H1 (cell line): Measurements from ENCODE around the gene ARR3. TPM values are rescaled to one million over a fixed set of nuclear protein-coding genes. Genes with fewer than 3 reads are reported as not detected.
"Not testable (repeated sequence)": the region's sequence is repeated elsewhere in the genome, so short reads cannot be mapped to it uniquely, and the experiment has no call there.

Source experiments
- CTCF ChIA-PET: fragments of 300-600 bp; sonication (Branson Sonifier 250); formaldehyde crosslinking; loops from one replicate; lab custom pipeline; 2021; ENCODE audit not compliant: partially characterized antibody; lab: Charles Lee
- POLR2A ChIA-PET: fragments of 300-600 bp; sonication (Branson Sonifier 250); formaldehyde crosslinking; loops from one replicate; lab custom pipeline; 2021; ENCODE audit warnings: inconsistent platforms; ENCODE audit not compliant: partially characterized antibody; lab: Charles Lee
- DNase-seq, 2 experiments: peaks; one replicate each; pipeline versions ENCODE4 v3.0.0 to v3.0.0-alpha.2; 2010 to 2022; ENCODE audit warnings: low spot score in 2 of 2, low read depth in 1 of 2, mixed read lengths in 1 of 2
- FAIRE-seq: peaks from 2 replicates; lab custom pipeline; 2011; peaks lifted over from hg19 to GRCh38; lab: Jason Lieb, UNC
- H2AFZ ChIP-seq: 2 replicates; pipeline ENCODE4 v1.8.1; 2012; ENCODE audit warnings: low read length, inconsistent platforms
- H2AK5ac ChIP-seq: 2 replicates; pipeline ENCODE4 v1.6.1; 2013; ENCODE audit warnings: low read depth, low read length
- H2BK120ac ChIP-seq: replicated peaks from 2 replicates; pipeline ENCODE3; 2013; ENCODE audit warnings: low read depth, low read length, inconsistent platforms
- H2BK12ac ChIP-seq: 2 replicates; pipeline ENCODE4 v1.6.1; 2013; ENCODE audit warnings: low read depth, low read length
- H2BK15ac ChIP-seq: 2 replicates; pipeline ENCODE4 v1.6.1; 2013; ENCODE audit warnings: low read length
- H2BK20ac ChIP-seq: 2 replicates; pipeline ENCODE4 v1.6.1; 2013; ENCODE audit warnings: low read length
- H2BK5ac ChIP-seq: 2 replicates; pipeline ENCODE4 v1.6.1; 2013; ENCODE audit warnings: low read depth, low read length
- H3K14ac ChIP-seq: 2 replicates; pipeline ENCODE4 v1.6.1; 2013; ENCODE audit warnings: inconsistent platforms; ENCODE audit not compliant: insufficient read length
- H3K18ac ChIP-seq: 2 replicates; pipeline ENCODE4 v1.6.1; 2013; ENCODE audit warnings: low read length; ENCODE audit errors: extremely low read depth
- H3K23ac ChIP-seq: 2 replicates; pipeline ENCODE4 v1.6.1; 2013; ENCODE audit warnings: inconsistent platforms; ENCODE audit not compliant: insufficient read length
- H3K23me2 ChIP-seq: 2 replicates; pipeline ENCODE4 v1.6.1; 2013; ENCODE audit warnings: low read depth, low read length
- H3K27ac ChIP-seq: 2 replicates; pipeline ENCODE4 v1.6.1; 2011; ENCODE audit warnings: low read depth, low read length, inconsistent platforms
- H3K27me3 ChIP-seq, 4 experiments: replicated peaks in 1 of 4; 1 replicate in 1 of 4; 2 replicates in 3 of 4; pipeline versions ENCODE4 v1.6.1 to v1.8.1; 2011 to 2013; ENCODE audit warnings: low read length in 3 of 4, mild to moderate bottlenecking in 3 of 4, inconsistent platforms in 2 of 4, mixed read lengths in 2 of 4, moderate library complexity in 1 of 4; ENCODE audit not compliant: control insufficient read depth in 3 of 4, insufficient read depth in 3 of 4; ENCODE audit errors: extremely low read depth in 1 of 4
- H3K36me3 ChIP-seq, 4 experiments: 2 replicates each; pipeline versions ENCODE4 v1.6.1 to v1.8.1; 2011 to 2013; ENCODE audit warnings: mild to moderate bottlenecking in 4 of 4, low read length in 3 of 4, moderate library complexity in 2 of 4, control low read depth in 1 of 4, inconsistent platforms in 1 of 4; ENCODE audit not compliant: insufficient read depth in 4 of 4, control insufficient read depth in 2 of 4
- H3K4ac ChIP-seq: replicated peaks from 2 replicates; pipeline ENCODE3; 2013; ENCODE audit warnings: low read length, low read depth, mixed read lengths, inconsistent platforms; ENCODE audit not compliant: insufficient read length
- H3K4me1 ChIP-seq, 4 experiments: replicated peaks in 1 of 4; 1 replicate in 1 of 4; 2 replicates in 3 of 4; pipeline versions ENCODE4 v1.6.1 to v1.8.1; 2011 to 2013; ENCODE audit warnings: low read length in 3 of 4, inconsistent platforms in 2 of 4, mixed read lengths in 1 of 4; ENCODE audit not compliant: insufficient read depth in 4 of 4, control insufficient read depth in 3 of 4
- H3K4me2 ChIP-seq, 2 experiments: 2 replicates each; pipeline versions ENCODE4 v1.6.1 to v1.8.1; 2011 to 2013; ENCODE audit warnings: low read depth in 2 of 2, low read length in 2 of 2, control low read depth in 1 of 2, inconsistent platforms in 1 of 2, mild to moderate bottlenecking in 1 of 2; ENCODE audit not compliant: insufficient read depth in 1 of 2
- H3K4me3 ChIP-seq, 4 experiments: fragments of 200-600, 300-600 bp in 1 of 4; sonication (generic), shearing (Covaris generic), sonication (Bioruptor Twin) in 1 of 4; 2 replicates each; pipeline versions ENCODE4 v1.5.1 to v1.8.1; 2011 to 2016; ENCODE audit warnings: low read length in 4 of 4, low read depth in 3 of 4, control low read depth in 2 of 4, inconsistent platforms in 2 of 4, mild to moderate bottlenecking in 2 of 4, mixed read lengths in 1 of 4, moderate library complexity in 1 of 4; ENCODE audit not compliant: insufficient read depth in 2 of 4; ENCODE audit errors: extremely low read depth in 1 of 4
- H3K56ac ChIP-seq: replicated peaks from 2 replicates; pipeline ENCODE3; 2013; ENCODE audit warnings: low read depth, mild to moderate bottlenecking, mixed read lengths, low read length, inconsistent platforms; ENCODE audit not compliant: insufficient read length
- H3K79me1 ChIP-seq: 2 replicates; pipeline ENCODE4 v1.6.1; 2013; ENCODE audit warnings: low read depth, low read length, control low read depth
- H3K79me2 ChIP-seq, 2 experiments: 2 replicates each; pipeline versions ENCODE4 v1.6.1 to v1.8.1; 2012 to 2013; ENCODE audit warnings: low read length in 2 of 2, mild to moderate bottlenecking in 2 of 2, inconsistent platforms in 1 of 2; ENCODE audit not compliant: insufficient read depth in 2 of 2, control insufficient read depth in 1 of 2
- H3K9ac ChIP-seq, 4 experiments: replicated peaks in 1 of 4; 1 replicate in 1 of 4; 2 replicates in 3 of 4; pipeline versions ENCODE4 v1.6.1 to v1.8.1; 2011 to 2013; ENCODE audit warnings: low read depth in 3 of 4, low read length in 3 of 4, control low read depth in 2 of 4, mild to moderate bottlenecking in 2 of 4, moderate library complexity in 2 of 4, inconsistent platforms in 1 of 4; ENCODE audit errors: extremely low read depth in 1 of 4
- H3K9me3 ChIP-seq, 2 experiments: 2 replicates each; pipeline versions ENCODE4 v1.6.1 to v1.8.1; 2012 to 2013; ENCODE audit warnings: mild to moderate bottlenecking in 2 of 2, moderate library complexity in 2 of 2, control low read depth in 1 of 2, inconsistent platforms in 1 of 2, low read depth in 1 of 2, low read length in 1 of 2, mixed read lengths in 1 of 2; ENCODE audit not compliant: insufficient read depth in 2 of 2
- H4K20me1 ChIP-seq, 2 experiments: replicated peaks in 1 of 2; 2 replicates each; pipeline versions ENCODE3 to v1.8.1; 2011 to 2013; ENCODE audit warnings: inconsistent platforms in 2 of 2, low read length in 2 of 2, mild to moderate bottlenecking in 1 of 2; ENCODE audit not compliant: insufficient read depth in 2 of 2, control insufficient read depth in 1 of 2
- H4K5ac ChIP-seq: 2 replicates; pipeline ENCODE4 v1.6.1; 2013; ENCODE audit warnings: low read length, low read depth, mixed read lengths, inconsistent platforms; ENCODE audit not compliant: insufficient read length
- H4K8ac ChIP-seq: 2 replicates; pipeline ENCODE4 v1.8.0; 2013; ENCODE audit warnings: mild to moderate bottlenecking, moderate library complexity, low read length, inconsistent platforms; ENCODE audit not compliant: insufficient read depth; ENCODE audit errors: extremely low read depth
- H4K91ac ChIP-seq: replicated peaks from 2 replicates; pipeline ENCODE3; 2013; ENCODE audit warnings: low read length, mixed read lengths, inconsistent platforms; ENCODE audit not compliant: insufficient read length
- WGBS, 2 experiments: shearing (Covaris generic) in 1 of 2; methylation state at CpG; one replicate each; pipeline versions ENCODE4 v1.1.6 to v1.1.7; 2013 to 2015; ENCODE audit warnings: low lambda C conversion rate in 2 of 2, mixed read lengths in 2 of 2, inconsistent platforms in 1 of 2, low coverage in 1 of 2, missing lambda C conversion rate in 1 of 2; ENCODE audit not compliant: insufficient replicate concordance in 2 of 2, insufficient coverage in 1 of 2, insufficient read length in 1 of 2; ENCODE audit errors: extremely low coverage in 1 of 2, missing lambda C conversion rate in 1 of 2; 5-methylcytosine and 5-hydroxymethylcytosine counted together
- polyA plus RNA-seq, 7 experiments: library from polyadenylated mRNA; depleted of rRNA in 3 of 7; stranded (reverse) in 5 of 7; unstranded in 2 of 7; fragments of >200 nt in 5 of 7; fragments of 200-250 nt in 2 of 7; gene quantifications; 1 replicate in 5 of 7; 2 replicates in 1 of 7; 4 replicates in 1 of 7; pipeline versions ENCODE4 v1.2.1 to v1.2.3, GENCODE V29; 2011 to 2013; ENCODE audit warnings: missing spikeins in 2 of 7, mixed read lengths in 2 of 7
- total RNA-seq: library from RNA; stranded (reverse); fragmentation: NEBNext Ultra II Directional; extraction: Animal tissue kit (Norgen Biotek cat#: 25700); gene quantifications from 2 replicates; pipeline ENCODE4 v1.2.1, GENCODE V29; 2021

Gene ARR3
- total and polyA plus RNA-seq, 2 of the 8 experiments (the other 6 are each of a cell fraction or from before 2014, with no cell fraction given): not detected

DNA sequence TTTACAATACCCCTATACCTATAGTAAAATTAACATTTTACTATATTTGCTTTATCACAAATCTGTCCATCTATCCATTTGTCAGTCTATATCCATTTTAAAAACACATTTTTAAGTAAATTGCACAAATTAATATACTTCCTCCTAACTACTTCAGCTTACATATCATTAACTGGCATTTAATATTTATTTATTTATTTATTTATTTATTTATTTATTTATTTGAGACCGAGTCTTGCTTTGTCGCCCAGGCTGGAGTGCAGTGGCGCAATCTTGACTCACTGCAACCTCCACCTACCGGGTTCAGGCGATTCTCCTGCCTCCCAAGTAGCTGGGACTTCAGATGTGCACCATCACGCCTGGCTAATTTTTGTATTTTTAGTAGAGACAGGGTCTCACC is 55.5 kb downstream of the ARR3 start:
- CTCF ChIA-PET, H4K8ac ChIP-seq, DNase-seq, H3K4me3 ChIP-seq, H3K18ac ChIP-seq, H3K9ac ChIP-seq, H3K4ac ChIP-seq, H3K36me3 ChIP-seq, H3K4me2 ChIP-seq, H3K27ac ChIP-seq, H4K20me1 ChIP-seq, H2BK5ac ChIP-seq, H3K4me1 ChIP-seq, FAIRE-seq, H2BK12ac ChIP-seq, H2BK20ac ChIP-seq, H3K27me3 ChIP-seq, H2AFZ ChIP-seq, H2BK120ac ChIP-seq, H4K5ac ChIP-seq, H4K91ac ChIP-seq, H3K79me1 ChIP-seq, H3K56ac ChIP-seq, H2AK5ac ChIP-seq, H3K23me2 ChIP-seq, H3K14ac ChIP-seq, POLR2A ChIA-PET, H3K23ac ChIP-seq, H3K9me3 ChIP-seq, H3K79me2 ChIP-seq, H2BK15ac ChIP-seq: not testable (repeated sequence)
- 95% methylated on average over 6 of the region's 6 CpGs; no CpG with 5 or more reads in 1 of the 2 experiments for WGBS, 2 experiments
